Spleen (tissue), 11 donors: ENCODE results near the gene EIPR1. TPM values are rescaled to one million over a fixed set of nuclear protein-coding genes. Genes with fewer than 3 reads are reported as not detected.

Experiments used
- DNase-seq: peaks from one replicate; pipeline ENCODE4 v3.0.0-alpha.2; 2020
- H3K27ac ChIP-seq, 8 donors: fragments of 200-600 bp; sonication (generic) in 7 of 8; 1 replicate in 4 of 8; 2 replicates in 4 of 8; pipeline versions ENCODE4 v1.5.0 to v1.8.0; 2016 to 2021; ENCODE audit warnings: inconsistent platforms in 4 of 8, mild to moderate bottlenecking in 4 of 8, moderate library complexity in 1 of 8
- H3K27me3 ChIP-seq, 7 donors: fragments of 200-600 bp; sonication (generic) in 6 of 7; replicated peaks in 1 of 7; 1 replicate in 4 of 7; 2 replicates in 3 of 7; pipeline versions ENCODE4 v1.5.0 to v1.8.0; 2016 to 2021; ENCODE audit warnings: inconsistent platforms in 3 of 7, mild to moderate bottlenecking in 1 of 7
- H3K36me3 ChIP-seq, 6 donors: fragments of 200-600 bp; sonication (generic) in 5 of 6; 1 replicate in 4 of 6; 2 replicates in 2 of 6; pipeline versions ENCODE4 v1.5.0 to v1.8.0; 2016 to 2021; ENCODE audit warnings: inconsistent platforms in 2 of 6
- H3K4me1 ChIP-seq, 6 donors: fragments of 200-600 bp; sonication (generic) in 5 of 6; 1 replicate in 3 of 6; 2 replicates in 3 of 6; pipeline versions ENCODE4 v1.5.0 to v1.8.0; 2016 to 2021; ENCODE audit warnings: inconsistent platforms in 3 of 6
- H3K4me3 ChIP-seq, 8 donors: fragments of 200-600 bp; sonication (generic) in 7 of 8; 1 replicate in 4 of 8; 2 replicates in 4 of 8; pipeline versions ENCODE4 v1.5.0 to v1.8.0; 2016 to 2021; ENCODE audit warnings: inconsistent platforms in 4 of 8, mild to moderate bottlenecking in 4 of 8, moderate library complexity in 2 of 8
- H3K9me3 ChIP-seq, 8 donors: fragments of 200-600 bp; sonication (generic) in 7 of 8; 1 replicate in 4 of 8; 2 replicates in 4 of 8; pipeline versions ENCODE4 v1.5.0 to v1.8.0; 2016 to 2021; ENCODE audit warnings: inconsistent platforms in 4 of 8
- POLR2A ChIP-seq, 3 donors: fragments of 450-650 bp; IDR thresholded peaks; one replicate each; pipeline ENCODE4 v1.5.1; 2017; ENCODE audit warnings: antibody characterized with exemption in 3 of 3, mild to moderate bottlenecking in 1 of 3
- POLR2AphosphoS5 ChIP-seq, 3 donors: sonication (generic); formaldehyde crosslinking; IDR thresholded peaks; one replicate each; pipeline ENCODE4 v1.5.1; 2017; ENCODE audit warnings: antibody characterized with exemption in 3 of 3
- WGBS, 5 donors: extraction: QIAGEN DNeasy Blood & Tissue Kit in 3 of 5; methylation state at CpG; one replicate each; pipeline versions ENCODE4 v1.1.5 to v1.1.7; 2013 to 2018; 5-methylcytosine and 5-hydroxymethylcytosine counted together
- intact Hi-C: fragments of 100-400 bp; cut with DNase I; formaldehyde crosslinking; loops from one replicate; pipeline ENCODE4 v1.15.0; 2023; ENCODE audit warnings: low total_unique reads
- polyA plus RNA-seq, 3 donors: library from polyadenylated mRNA; stranded (reverse); fragments of 200-250 nt; gene quantifications; one replicate each; pipeline ENCODE4 v1.2.1, GENCODE V29; 2013
- total RNA-seq, 7 donors: library from RNA; depleted of rRNA in 3 of 7; stranded (reverse); fragments of >200 nt in 3 of 7; fragmentation: NEBNext Ultra II Directional in 4 of 7; extraction: Animal tissue kit (Norgen Biotek cat#: 25700) in 4 of 7; gene quantifications; one replicate each; pipeline versions ENCODE4 v1.1.0 to v1.2.1, GENCODE V29; 2016 to 2021
- TF ChIP-seq, protein P1 (sequence below), 11 experiments: fragments of 200-600 bp in 7 of 11; fragments of 450-650 bp in 4 of 11; sonication (generic) in 4 of 11; IDR thresholded peaks in 8 of 11; conservative IDR thresholded peaks in 3 of 11; 1 replicate in 7 of 11; 2 replicates in 4 of 11; pipeline versions ENCODE4 v1.4.0 to v1.8.0; 2016 to 2021; ENCODE audit warnings: antibody characterized with exemption in 11 of 11, inconsistent platforms in 4 of 11, mild to moderate bottlenecking in 1 of 11
- donor health status: healthy with polysubstance abuse.
- donor health status: DM: no; HTN: no; CAD: no; lungs with moderate emphysema.
- donor health status: DM: no; HTN: no; CAD: no.
- donor health status: Bipolar disorder and iron deficiency.
- donor health status: healthy.
- donor health status: DM: no; HTN: no; CAD: no.
- donor health status: DM: yes; HTN: yes; CAD: no.

Gene EIPR1
- total and polyA plus RNA-seq, 10 donors = 16.1 to 60.1 (median 26.3) TPM

DNA sequence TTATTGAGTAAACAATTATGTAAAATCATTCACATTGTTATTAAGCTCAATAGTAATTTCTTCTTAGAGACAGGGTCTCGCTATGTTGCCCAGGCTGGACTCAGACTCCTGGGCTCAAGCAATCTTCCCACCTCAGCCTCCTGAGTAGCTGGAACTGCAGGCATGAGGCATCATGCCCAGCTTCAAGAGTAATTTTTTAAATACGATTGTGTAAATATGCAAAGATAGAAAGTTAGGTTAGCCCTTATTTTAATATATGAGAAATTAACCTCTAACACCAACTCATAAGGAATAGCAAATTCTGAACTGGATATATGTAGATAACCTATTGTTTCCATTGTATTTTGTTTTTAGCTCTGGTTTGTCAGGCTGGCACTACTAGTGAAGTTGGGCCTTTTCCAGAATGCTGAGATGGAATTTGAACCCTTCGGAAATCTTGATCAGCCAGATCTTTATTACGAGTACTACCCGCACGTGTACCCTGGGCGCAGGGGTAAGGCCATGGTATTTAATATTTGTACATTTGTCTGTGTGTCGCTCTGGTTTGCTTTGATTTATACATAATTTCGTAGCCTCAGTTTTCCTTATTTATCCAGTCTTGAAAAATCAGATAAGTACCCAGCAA is 46.7 kb upstream of the EIPR1 start:
- intact Hi-C loops = loop anchor here (5.0 kb wide), 1 partner anchor 228 kb away; no protein-coding TSS in a partner anchor
- H3K27ac ChIP-seq = no peak overlapping the region
- 92 to 99% (median 96%) methylated on average over 9 of the region's 9 CpGs for WGBS, 5 donors
- H3K4me3 ChIP-seq = no peak overlapping the region
- H3K4me1 ChIP-seq = peaks cover 0 to 5% (median 0%) of the 10 kb centered on the region in 6 donors
- TF ChIP-seq POLR2AphosphoS5 (IDR thresholded peaks at IDR 0.05) (no peak), POLR2A (IDR thresholded peaks at IDR 0.05) (no peak)
- TF ChIP-seq, protein P1, sequence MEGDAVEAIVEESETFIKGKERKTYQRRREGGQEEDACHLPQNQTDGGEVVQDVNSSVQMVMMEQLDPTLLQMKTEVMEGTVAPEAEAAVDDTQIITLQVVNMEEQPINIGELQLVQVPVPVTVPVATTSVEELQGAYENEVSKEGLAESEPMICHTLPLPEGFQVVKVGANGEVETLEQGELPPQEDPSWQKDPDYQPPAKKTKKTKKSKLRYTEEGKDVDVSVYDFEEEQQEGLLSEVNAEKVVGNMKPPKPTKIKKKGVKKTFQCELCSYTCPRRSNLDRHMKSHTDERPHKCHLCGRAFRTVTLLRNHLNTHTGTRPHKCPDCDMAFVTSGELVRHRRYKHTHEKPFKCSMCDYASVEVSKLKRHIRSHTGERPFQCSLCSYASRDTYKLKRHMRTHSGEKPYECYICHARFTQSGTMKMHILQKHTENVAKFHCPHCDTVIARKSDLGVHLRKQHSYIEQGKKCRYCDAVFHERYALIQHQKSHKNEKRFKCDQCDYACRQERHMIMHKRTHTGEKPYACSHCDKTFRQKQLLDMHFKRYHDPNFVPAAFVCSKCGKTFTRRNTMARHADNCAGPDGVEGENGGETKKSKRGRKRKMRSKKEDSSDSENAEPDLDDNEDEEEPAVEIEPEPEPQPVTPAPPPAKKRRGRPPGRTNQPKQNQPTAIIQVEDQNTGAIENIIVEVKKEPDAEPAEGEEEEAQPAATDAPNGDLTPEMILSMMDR (IDR thresholded peaks at IDR 0.05 in 8 of 11, conservative IDR thresholded peaks at IDR 0.05 in 3 of 11) = peak in 3 of 11 experiments; percentile 6 to 28 (median 7)
- H3K27me3 ChIP-seq = no peaks in the 10 kb centered on the region
- no peak for DNase-seq
- H3K36me3 ChIP-seq = peaks cover 0 to 100% (median 63%) of the 10 kb centered on the region in 6 donors
- no peaks in the 10 kb centered on the region for H3K9me3 ChIP-seq

DNA sequence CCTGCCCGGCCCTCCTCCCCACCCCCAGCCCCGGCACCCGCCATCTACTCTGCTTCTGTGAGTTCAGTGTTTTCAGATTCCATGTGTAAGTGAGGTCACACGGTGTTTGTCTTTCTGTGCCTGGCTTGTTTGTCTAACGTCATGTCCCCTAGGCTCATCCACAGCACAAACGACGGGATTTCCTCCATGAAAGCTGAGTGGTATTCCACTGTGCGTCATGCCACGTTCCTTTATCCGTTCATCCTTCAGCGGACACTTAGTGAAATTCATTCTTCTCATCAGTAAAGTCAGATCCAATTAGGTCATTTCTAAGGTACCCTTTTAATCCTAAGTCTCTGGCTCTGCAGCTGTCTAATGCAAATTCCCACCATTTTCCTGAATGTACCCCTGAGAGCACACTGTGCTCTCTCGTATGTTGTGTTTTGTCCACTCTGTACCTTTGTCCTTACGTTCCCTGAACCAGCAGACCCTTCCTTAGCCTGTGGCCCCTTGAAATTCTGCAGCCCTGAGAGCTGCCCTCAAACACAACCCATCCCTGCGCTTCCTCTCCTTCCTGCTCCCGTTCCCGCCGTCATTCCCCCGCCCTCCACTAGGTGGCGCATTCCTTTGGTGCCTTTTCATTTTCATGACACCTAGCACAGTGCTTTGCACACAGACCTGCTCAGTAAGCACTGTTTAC is 46.0 kb upstream of the EIPR1 start:
- peaks cover 0 to 99% (median 60%) of the 10 kb centered on the region in 6 donors for H3K36me3 ChIP-seq
- peak in 2 of 3 donors; percentile 35 to 46 for TF ChIP-seq POLR2AphosphoS5 (IDR thresholded peaks at IDR 0.05)
- TF ChIP-seq, protein P1 (IDR thresholded peaks at IDR 0.05 in 8 of 11, conservative IDR thresholded peaks at IDR 0.05 in 3 of 11) = peak; percentile 86 to 99 (median 95)
- TF ChIP-seq POLR2A (IDR thresholded peaks at IDR 0.05) = no peak
- WGBS, 5 donors = 65 to 70% (median 66%) methylated on average over 19 of the region's 19 CpGs
- no peaks in the 10 kb centered on the region for H3K9me3 ChIP-seq
- H3K27ac ChIP-seq = no peak overlapping the region
- peak; percentile 91 for DNase-seq
- H3K27me3 ChIP-seq = no peaks in the 10 kb centered on the region
- H3K4me1 ChIP-seq = peaks cover 0 to 5% (median 0%) of the 10 kb centered on the region in 6 donors
- intact Hi-C loops = loop anchor here (5.0 kb wide), 1 partner anchor 229 kb away; no protein-coding TSS in a partner anchor
- H3K4me3 ChIP-seq = no peak overlapping the region

DNA sequence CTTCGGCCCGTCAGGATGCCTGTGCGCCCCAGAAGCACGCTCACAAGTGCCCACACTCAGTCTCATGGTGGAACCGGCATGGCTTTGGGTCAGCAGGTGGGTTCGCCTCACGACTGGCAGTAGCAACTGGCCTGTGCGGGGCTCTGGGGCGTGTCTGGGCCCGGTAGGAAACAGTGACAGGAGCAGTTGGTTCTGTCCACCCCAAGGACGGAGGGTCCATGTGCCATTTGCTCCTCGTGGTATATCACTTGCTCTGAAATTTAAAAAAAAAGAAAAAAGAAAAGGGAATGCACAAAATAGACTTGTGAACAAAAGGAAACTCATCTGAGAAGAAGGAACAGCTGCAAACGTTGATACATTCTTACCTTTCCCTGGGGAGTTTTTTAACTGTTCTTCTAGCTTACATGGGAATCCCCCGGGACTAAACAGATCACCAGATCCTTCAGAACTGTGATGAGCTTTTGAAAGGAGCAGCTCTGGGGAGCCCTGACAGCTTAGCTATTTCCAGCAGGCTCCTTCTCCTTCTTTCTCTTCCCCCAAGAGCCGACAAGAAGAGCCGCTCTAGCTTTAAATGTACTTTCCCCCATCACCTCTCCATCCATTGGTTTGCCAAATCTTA is 44.7 kb upstream of the EIPR1 start:
- peaks cover 0 to 5% (median 0%) of the 10 kb centered on the region in 6 donors for H3K4me1 ChIP-seq
- no peak overlapping the region for H3K27ac ChIP-seq
- no peak for TF ChIP-seq POLR2AphosphoS5 (IDR thresholded peaks at IDR 0.05)
- TF ChIP-seq POLR2A (IDR thresholded peaks at IDR 0.05) = no peak
- TF ChIP-seq, protein P1 (IDR thresholded peaks at IDR 0.05 in 8 of 11, conservative IDR thresholded peaks at IDR 0.05 in 3 of 11) = no peak
- WGBS, 5 donors = 74 to 84% (median 81%) methylated on average over 16 of the region's 16 CpGs
- no peak overlapping the region for H3K4me3 ChIP-seq
- DNase-seq = no peak
- no peaks in the 10 kb centered on the region for H3K9me3 ChIP-seq
- H3K36me3 ChIP-seq = peaks cover 0 to 99% (median 58%) of the 10 kb centered on the region in 6 donors
- no peaks in the 10 kb centered on the region for H3K27me3 ChIP-seq
- intact Hi-C loops = loop anchor here (5.0 kb wide), 1 partner anchor 230 kb away; no protein-coding TSS in a partner anchor
